ENCODE measurements around the gene E2F4. TPM values are rescaled to one million over a fixed set of nuclear protein-coding genes. Genes with fewer than 3 reads are reported as not detected.
A peak's percentile ranks its signal among the peaks of the same experiment; 100 is the strongest.

Gene E2F4
- total RNA-seq, 4 donors from 2014 or later: 56.8 to 74.8 (median 68.1) TPM

GRCh38 chr16:67166110-67166547 lies 25.8 kb upstream of the E2F4 start:
- no peak overlapping the region for H3K4me3 ChIP-seq (ENCODE audit: low read depth, poor library complexity, severe bottlenecking)
- DNase-seq (ENCODE audit: low spot score in 2 of 2): peak in 1 of 2 donors; percentile 80
- 63 to 81% methylated on average over 11 to 18 of the region's 18 CpGs for WGBS, 2 donors
- intact Hi-C loops (cut with DNase I; ENCODE audit: low total_unique reads): no loop called here
- TF ChIP-seq, protein P1, sequence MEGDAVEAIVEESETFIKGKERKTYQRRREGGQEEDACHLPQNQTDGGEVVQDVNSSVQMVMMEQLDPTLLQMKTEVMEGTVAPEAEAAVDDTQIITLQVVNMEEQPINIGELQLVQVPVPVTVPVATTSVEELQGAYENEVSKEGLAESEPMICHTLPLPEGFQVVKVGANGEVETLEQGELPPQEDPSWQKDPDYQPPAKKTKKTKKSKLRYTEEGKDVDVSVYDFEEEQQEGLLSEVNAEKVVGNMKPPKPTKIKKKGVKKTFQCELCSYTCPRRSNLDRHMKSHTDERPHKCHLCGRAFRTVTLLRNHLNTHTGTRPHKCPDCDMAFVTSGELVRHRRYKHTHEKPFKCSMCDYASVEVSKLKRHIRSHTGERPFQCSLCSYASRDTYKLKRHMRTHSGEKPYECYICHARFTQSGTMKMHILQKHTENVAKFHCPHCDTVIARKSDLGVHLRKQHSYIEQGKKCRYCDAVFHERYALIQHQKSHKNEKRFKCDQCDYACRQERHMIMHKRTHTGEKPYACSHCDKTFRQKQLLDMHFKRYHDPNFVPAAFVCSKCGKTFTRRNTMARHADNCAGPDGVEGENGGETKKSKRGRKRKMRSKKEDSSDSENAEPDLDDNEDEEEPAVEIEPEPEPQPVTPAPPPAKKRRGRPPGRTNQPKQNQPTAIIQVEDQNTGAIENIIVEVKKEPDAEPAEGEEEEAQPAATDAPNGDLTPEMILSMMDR (IDR thresholded peaks at IDR 0.05): no peak
- no peak for TF ChIP-seq POLR2A (IDR thresholded peaks at IDR 0.05)

GRCh38 chr16:67166598-67167168 lies 25.3 kb upstream of the E2F4 start:
- no peak for TF ChIP-seq POLR2A (IDR thresholded peaks at IDR 0.05)
- TF ChIP-seq, protein P1 (IDR thresholded peaks at IDR 0.05): no peak
- DNase-seq (ENCODE audit: low spot score in 2 of 2): no peak
- 84 to 90% methylated on average over 5 of the region's 5 CpGs for WGBS, 2 donors
- no peak overlapping the region for H3K4me3 ChIP-seq (ENCODE audit: low read depth, poor library complexity, severe bottlenecking)
- intact Hi-C loops (cut with DNase I; ENCODE audit: low total_unique reads): no loop called here

DNA sequence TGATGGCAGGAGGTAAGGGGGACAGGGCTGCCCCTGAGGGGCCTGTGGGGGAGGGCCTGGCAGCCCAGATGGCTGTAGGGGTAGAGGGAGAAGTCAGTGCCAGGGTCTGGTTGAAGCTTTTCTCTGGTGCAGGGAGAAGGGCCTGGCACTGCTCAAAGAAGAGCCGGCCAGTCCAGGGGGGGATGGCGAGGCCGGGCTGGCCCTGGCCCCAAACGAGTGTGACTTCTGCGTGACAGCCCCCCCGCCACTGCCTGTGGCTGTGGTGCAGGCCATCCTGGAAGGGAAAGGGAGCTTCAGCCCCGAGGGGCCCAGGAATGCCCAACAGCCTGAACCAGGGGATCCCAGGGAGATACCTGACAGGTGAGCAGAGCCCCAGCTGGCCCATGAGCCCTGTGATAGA lies 24.4 kb upstream of the E2F4 start:
- DNase-seq (ENCODE audit: low spot score in 2 of 2): no peak
- 88 to 95% methylated on average over 7 of the region's 7 CpGs for WGBS, 2 donors
- intact Hi-C loops (cut with DNase I; ENCODE audit: low total_unique reads): no loop called here
- H3K4me3 ChIP-seq (ENCODE audit: low read depth, poor library complexity, severe bottlenecking): no peak overlapping the region
- TF ChIP-seq, protein P1 (IDR thresholded peaks at IDR 0.05): no peak
- TF ChIP-seq POLR2A (IDR thresholded peaks at IDR 0.05): no peak

DNA sequence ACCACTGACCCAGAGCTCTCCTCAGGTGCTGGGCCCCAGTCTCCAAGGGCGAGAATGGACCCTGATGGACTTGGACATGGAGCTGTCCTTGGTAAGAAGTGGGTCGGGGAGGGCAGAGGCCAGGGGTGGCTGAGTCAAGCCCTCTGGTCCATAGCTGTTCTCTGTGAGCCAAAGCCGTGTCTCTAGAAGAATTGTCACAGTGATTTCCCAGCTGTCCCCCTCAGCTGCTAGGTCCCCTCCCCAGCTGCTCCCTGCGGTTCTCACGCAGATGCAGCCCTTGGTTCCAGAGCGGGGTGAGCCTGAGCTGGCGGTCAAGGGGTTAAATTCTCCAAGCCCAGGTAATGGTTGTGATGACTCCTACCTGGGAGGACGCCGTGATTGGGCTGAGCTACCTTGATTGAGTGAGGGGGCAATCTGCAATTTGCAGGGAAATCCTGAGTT lies 22.9 kb upstream of the E2F4 start:
- 66 to 74% methylated on average over 9 of the region's 9 CpGs for WGBS, 2 donors
- intact Hi-C loops (cut with DNase I; ENCODE audit: low total_unique reads): no loop called here
- no peak for DNase-seq (ENCODE audit: low spot score in 2 of 2)
- TF ChIP-seq, protein P1 (IDR thresholded peaks at IDR 0.05): no peak
- no peak overlapping the region for H3K4me3 ChIP-seq (ENCODE audit: low read depth, poor library complexity, severe bottlenecking)

DNA sequence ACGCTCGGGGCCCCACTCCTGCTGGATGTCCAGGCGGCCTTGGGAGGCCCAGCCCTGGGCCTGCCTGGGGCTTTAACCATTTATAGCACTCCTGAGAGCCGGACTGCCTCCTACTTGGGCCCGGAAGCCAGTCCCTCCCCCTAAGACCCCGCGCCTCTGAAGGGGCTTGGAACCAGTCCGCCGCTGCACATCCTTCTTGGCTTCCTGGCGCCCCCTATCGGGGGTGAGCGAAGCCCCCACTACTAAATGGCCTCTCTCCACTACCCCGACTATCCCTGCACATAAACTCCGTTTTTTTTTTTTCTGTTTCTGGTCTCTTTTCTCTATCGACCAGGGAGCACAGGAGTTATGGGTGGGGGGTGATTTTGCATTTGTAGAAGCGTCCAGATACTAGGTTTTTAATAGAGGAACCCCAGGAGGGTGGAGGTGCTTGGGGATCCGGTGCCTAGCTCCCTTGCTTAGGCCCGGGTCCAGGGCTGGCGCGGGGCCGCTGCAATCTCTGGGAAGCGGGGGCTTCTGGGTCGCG lies 22.2 kb upstream of the E2F4 start:
- DNase-seq (ENCODE audit: low spot score in 2 of 2): no peak
- 9 to 17% methylated on average over 22 to 24 of the region's 24 CpGs for WGBS, 2 donors
- intact Hi-C loops (cut with DNase I; ENCODE audit: low total_unique reads): no loop called here
- TF ChIP-seq POLR2A (IDR thresholded peaks at IDR 0.05): no peak
- TF ChIP-seq, protein P1 (IDR thresholded peaks at IDR 0.05): no peak
- peak overlapping the region; percentile 11 for H3K4me3 ChIP-seq (ENCODE audit: low read depth, poor library complexity, severe bottlenecking)
